ENCODE results near the gene VAMP2.

Gene VAMP2

GRCh38 chr17:8122422-8122923, 40.3 kb downstream of the VAMP2 start:
- no peak for DNase-seq (ENCODE audit: low spot score)
- no peak for TF ChIP-seq CTCF (conservative IDR thresholded peaks at IDR 0.05; ENCODE audit: low read depth)
- CTCF ChIA-PET = interaction anchor here (0.7 to 1.1 kb wide), 7 partner anchors 12 to 126 kb away, joined by 3 to 6 read pairs (median 3); no protein-coding TSS in a partner anchor
- POLR2A ChIA-PET (ENCODE audit: low non-redundant PET) = interaction anchor here (0.6 kb wide), 1 partner anchor 48 kb away, joined by 5 read pairs; no protein-coding TSS in a partner anchor
- peak overlapping the region; percentile 90 for H3K27ac ChIP-seq

- ChIA-PET POLR2A (ENCODE audit: low non-redundant PET) (interaction anchor here (0.6 kb wide), 1 partner anchor 49 kb away, joined by 5 read pairs; no protein-coding TSS in a partner anchor), CTCF (interaction anchor here (0.7 to 1.1 kb wide), 6 partner anchors 11 to 127 kb away, joined by 3 to 6 read pairs (median 3); no protein-coding TSS in a partner anchor)
- peak; percentile 79 for TF ChIP-seq CTCF (conservative IDR thresholded peaks at IDR 0.05; ENCODE audit: low read depth)
- H3K27ac ChIP-seq = peak overlapping the region; percentile 90
- peak; percentile 56 for DNase-seq (ENCODE audit: low spot score)
These were observed 40.9 kb downstream of the VAMP2 start for GRCh38 chr17:8121681-8122421.

GRCh38 chr17:8121407-8121680, 41.4 kb downstream of the VAMP2 start:
- no peak for DNase-seq (ENCODE audit: low spot score)
- TF ChIP-seq CTCF (conservative IDR thresholded peaks at IDR 0.05; ENCODE audit: low read depth) = no peak
- ChIA-PET CTCF (interaction anchor here (1.1 kb wide), 1 partner anchor 37 kb away, joined by 4 read pairs; no protein-coding TSS in a partner anchor), POLR2A (ENCODE audit: low non-redundant PET) (no interaction called here)
- peak overlapping the region; percentile 90 for H3K27ac ChIP-seq

GRCh38 chr17:8120520-8121406, 42.0 kb downstream of the VAMP2 start:
- peak; percentile 83 for DNase-seq (ENCODE audit: low spot score)
- peak overlapping the region; percentile 90 for H3K27ac ChIP-seq
- CTCF ChIA-PET = interaction anchor here (1.0 to 1.2 kb wide), 5 partner anchors 14 to 65 kb away, joined by 3 to 5 read pairs (median 3); no protein-coding TSS in a partner anchor
- TF ChIP-seq CTCF (conservative IDR thresholded peaks at IDR 0.05; ENCODE audit: low read depth) = peak; percentile 27; the same call in 1 of the 2 replicates
- POLR2A ChIA-PET (ENCODE audit: low non-redundant PET) = no interaction called here

- peak overlapping the region; percentile 90 for H3K27ac ChIP-seq
- CTCF ChIA-PET = interaction anchor here (0.7 to 5.0 kb wide), 16 partner anchors 10 to 432 kb away, joined by 3 to 48 read pairs (median 4); partner anchors contain the start of genes ALOX12B and WRAP53
- POLR2A ChIA-PET (ENCODE audit: low non-redundant PET) = no interaction called here
- TF ChIP-seq CTCF (conservative IDR thresholded peaks at IDR 0.05; ENCODE audit: low read depth) = no peak
- no peak for DNase-seq (ENCODE audit: low spot score)
These were observed 42.9 kb downstream of the VAMP2 start for GRCh38 chr17:8119581-8120519.

Data from RWPE1 (cell line).